HTR-8/SVneo (cell line): Measurements from ENCODE around the gene DLX6.

Source experiments
- DNase-seq: peaks from one replicate; pipeline ENCODE4 v3.0.0; 2011; ENCODE audit warnings: low spot score, mixed read lengths; ENCODE audit not compliant: insufficient read length
- FAIRE-seq: peaks from 2 replicates; lab custom pipeline; 2011; peaks lifted over from hg19 to GRCh38; lab: Jason Lieb, UNC

DLX6 gene

DNA sequence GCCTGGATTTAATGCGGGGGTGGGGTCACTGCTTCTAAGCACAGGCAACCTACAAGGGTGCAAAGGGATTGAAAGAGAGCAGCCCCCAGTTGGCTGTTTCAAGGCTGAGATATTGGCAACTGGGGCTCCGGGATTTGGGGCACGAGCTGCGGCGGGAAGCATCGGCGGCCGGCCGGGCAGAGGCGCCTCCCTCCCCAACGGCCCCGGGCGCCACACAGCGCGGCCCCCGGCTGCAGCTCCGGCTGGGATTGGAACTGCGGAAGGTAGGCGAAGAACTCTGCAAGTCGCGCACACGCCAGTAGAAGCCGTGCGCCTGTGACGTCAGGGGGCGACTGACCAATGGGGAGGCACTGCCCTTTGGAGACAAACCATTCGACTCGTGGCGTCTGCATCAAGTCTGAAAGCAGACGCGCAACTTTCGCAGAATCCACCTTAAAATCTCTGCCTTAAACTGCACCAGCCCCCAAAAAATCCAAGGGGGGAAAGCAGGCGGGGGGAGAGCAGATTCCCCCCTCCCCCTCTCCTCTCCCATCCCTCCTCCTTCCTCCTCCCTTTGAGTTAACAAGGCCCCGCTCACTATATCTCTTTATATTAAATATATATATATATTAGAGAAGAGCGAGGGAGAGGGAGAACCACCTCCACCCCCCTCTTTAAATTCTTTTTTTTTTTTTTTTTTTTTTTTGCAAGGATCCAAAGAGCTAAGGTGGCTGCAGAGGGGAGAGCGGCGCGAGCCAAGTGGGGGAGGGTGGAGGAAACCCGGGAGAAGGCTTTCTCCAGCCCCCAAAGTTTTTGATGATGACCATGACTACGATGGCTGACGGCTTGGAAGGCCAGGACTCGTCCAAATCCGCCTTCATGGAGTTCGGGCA lies at the start of gene DLX6:
DLX6 (plus strand) TSS at position 371 of the 872 bp plus-strand sequence; CDS start at position 796, 425 bp downstream.
- DNase-seq = no peak
- no peak for FAIRE-seq

DNA sequence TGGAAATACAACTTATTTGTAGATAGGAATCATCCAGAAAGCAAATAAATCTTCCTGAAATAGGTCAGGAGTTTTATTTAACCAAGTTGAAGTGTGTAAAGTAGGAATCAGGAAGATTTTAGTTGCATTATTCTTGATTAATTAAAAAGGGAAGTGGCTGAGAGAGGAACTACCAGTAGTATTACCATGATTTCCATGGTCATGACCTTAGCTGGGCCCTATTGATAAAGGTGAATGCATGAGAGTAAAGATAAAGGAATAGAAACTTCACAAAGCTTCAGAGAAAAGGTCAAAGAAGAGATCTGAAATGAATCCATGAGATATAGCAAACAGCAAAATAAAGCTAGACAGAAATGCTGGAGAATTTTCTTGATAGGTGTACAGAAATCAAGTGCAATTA lies 46.2 kb upstream of the DLX6 start:
- DNase-seq = no peak
- FAIRE-seq = no peak

DNA sequence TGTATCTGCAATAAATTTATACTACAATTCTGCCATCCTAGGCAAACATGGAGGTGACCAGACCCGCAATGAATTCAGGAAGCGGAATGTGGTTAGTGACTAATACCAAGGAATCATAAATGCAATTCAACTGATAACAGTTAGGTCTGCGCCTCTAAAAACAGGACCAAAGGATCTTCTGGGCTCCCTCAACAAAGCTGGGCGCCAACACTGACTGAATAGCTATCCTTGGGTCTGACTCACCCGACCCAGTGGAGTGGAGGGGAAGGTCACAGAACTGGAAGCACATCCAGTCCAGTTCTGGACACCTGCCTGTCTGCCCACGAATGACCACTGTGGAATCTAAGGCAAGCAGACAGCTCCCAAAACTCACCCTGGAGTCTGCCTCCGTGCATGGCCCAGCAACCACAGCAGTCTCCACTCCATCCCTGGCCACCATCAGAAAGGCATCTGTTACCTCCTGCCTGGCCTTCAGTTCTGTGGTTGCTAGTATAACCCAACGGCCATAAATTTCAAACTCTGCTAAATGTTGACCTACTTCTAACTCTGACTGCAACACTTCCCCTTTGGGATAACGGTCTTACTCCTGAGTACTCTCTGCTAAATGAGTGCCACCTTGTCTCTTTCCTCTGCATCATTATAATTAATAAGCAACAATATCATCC lies 43.0 kb upstream of the DLX6 start:
- DNase-seq = no peak
- FAIRE-seq = no peak

DNA sequence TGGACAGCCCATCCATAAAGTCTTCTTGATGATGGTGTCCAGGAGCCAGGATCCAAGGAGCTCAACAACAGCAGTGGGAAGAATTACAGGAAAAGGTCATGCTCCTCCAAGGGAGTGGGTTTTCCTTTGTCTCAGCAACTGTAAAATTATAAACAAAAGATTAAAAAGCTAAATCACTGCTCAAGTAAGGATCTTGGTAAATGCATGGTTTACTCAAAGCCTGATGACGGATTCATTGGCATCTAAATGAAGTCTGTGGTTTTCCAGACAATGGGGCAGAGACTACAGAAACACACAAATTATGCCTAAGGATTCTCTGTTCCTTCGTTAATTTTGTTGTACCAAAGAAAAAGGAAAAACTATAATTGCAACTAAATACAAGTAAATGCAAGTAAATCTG lies 36.4 kb upstream of the DLX6 start:
- no peak for FAIRE-seq

DNA sequence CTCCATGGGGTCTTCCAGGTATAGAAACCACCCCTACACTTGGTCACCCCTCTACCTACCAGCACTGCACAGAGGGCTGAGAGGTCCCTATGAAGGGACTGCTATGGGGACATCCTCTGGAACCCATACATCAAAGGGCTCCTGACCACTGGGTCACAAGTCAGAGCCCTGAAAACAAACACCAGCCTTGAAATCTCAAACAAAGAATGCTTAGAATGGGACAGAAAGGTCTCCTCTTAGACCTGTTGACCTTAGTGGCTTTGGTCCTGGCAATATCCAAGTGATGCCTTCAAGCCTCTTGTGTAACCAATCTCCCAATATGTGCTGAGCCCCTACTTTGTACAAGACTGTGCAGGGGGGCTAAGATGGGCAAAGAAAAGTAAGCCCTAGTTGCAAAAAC lies 34.6 kb upstream of the DLX6 start:
- no peak for DNase-seq
- FAIRE-seq = no peak

More for the DNA sequence above, 36.4 kb upstream of the DLX6 start:
- DNase-seq = no peak

DNA sequence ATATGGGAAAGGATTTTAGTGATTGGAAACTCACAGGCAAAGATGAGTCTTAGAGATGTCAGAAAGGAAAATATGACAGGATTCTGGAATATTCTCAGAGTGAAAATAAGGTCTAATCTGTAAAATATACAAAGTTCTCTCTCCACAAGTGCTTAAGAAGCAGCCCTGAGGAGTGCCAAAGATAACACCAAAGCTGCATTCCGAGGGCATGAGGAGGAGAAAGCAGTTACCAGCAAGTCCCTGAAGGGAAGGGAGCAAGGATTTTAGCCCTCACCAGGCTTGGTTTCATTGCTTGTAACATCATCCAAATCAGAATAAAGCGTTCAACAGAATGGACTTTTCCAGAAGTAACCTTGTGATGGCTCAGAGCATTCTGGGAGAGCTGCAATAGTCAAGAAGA lies 31.4 kb upstream of the DLX6 start:
- DNase-seq = no peak
- FAIRE-seq = no peak

DNA sequence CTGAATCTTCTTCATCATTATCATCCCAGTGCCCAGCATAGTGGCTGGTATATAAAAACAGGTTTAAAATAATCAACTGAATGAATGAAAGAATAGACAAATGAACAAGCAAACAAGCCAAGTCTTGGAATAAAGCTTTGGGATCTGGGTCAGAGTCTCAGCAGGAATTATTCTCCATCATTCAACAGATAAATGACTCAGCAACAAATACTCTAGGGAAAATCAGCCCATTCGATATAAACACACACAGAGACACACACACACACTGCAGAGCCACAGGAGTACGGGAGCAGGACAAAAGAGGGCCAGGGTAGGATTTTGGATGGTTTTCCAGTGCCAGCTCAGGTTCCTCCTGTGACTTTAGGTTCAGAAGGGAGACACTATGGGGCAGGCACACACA lies 29.2 kb upstream of the DLX6 start:
- FAIRE-seq (no peak), DNase-seq (no peak)

DNA sequence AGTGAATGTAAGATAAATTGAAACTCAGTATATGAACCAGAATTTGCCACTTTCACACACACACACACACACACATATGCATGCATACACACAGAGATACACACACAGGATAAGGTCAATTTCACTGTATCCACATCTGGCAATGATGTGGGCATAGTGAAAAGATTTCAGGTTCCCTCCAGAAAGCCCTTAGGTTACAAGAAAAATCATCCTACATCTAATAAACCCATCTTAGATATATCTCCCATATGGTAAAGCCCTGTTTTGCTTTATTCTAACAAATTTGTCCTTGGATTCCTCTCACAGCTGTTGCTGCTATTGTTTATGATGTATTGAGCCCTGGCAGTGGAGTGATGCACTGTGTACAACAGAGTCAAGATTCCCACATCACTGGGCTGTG lies 27.9 kb upstream of the DLX6 start:
- no peak for DNase-seq
- no peak for FAIRE-seq

DNA sequence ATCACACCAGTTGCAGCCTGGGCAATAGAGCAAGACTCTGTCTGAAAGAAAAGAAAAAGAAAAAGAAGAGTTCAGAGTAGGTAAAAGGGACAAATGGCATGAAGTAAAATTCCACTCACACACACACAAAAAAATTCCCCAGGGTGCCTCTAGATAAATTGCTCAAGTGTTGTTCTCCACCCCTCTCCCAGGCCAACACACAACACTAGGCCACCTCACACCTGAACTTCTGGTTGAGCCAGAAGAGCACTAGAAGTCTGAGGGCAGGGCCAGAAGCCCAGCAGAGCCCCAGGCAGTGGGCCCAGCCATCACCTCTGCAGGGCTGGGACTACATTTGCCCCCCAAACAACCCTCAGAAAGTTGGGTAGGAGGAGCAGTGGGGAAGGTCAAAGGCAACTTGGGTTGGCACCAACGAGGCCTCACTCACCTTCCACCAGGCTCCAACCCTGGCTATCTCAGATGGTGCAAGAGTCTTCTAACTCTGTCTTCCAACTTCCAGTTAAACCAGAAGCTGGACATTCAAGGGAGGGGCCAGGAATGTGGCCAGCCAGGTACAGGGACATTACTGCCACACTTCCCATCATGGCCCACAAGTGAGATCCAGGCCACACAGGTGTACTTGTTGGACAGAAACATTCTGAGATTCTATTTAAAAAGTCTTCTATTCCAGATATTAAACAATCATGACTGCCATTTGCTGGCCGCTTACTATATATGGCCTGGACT lies 25.6 kb upstream of the DLX6 start:
- no peak for FAIRE-seq
- no peak for DNase-seq

DNA sequence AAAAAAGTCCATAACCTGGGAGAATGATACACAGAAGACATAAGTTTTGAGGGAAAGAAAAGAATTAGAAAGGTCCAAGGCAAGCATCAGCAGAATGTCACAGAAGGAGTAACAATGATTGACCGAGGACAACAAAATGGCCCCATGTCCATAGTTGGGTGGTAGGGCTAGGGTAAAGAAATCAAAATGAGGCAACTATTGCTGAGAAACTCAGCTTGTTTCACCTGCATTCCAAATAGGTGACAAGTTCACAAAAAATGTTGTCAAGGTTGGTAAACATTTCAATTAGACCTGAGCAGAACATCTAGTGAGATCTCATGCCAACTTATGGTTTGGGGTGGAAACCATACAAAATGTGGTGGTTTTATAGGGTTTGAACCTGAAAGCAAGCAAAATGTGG lies 22.8 kb upstream of the DLX6 start:
- FAIRE-seq = no peak
- no peak for DNase-seq

DNA sequence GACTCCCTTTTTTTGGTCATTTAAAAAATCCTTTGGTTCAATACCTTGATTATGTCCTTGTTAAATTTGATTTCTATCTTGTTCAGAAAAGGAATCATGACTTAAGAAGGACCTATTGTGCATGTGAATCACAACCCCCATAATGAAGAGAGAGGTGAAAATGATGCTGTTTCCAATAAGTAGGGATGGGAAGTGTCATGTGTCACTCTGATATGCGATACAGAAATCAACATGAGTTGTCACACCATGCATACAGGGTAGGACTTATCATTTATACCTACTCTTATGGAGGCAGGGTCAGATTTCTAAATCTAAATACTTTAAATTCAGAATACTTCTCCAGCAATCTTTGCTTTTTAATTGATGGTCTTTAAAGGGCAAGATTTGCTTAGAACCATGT lies 19.4 kb upstream of the DLX6 start:
- FAIRE-seq = no peak
- no peak for DNase-seq

DNA sequence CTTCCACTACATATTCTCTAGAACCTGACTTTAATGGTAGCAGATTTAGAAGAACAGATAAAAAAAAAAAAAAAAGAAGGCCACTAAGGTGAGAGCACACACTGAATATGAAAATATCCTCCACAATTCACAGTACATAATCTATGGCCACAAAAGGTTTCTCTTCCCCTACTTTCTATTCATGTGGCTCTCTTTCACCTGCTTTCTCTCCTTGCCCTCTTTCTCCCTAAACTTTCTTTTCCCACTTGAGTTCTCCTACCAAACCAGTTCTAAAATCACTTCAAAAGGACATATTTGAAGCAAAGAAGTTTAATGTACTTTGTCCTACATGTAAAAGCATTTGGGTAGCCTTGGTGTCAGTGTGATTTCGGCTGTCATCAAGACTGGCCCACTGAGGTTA lies 18.5 kb upstream of the DLX6 start:
- FAIRE-seq (no peak), DNase-seq (no peak)

DNA sequence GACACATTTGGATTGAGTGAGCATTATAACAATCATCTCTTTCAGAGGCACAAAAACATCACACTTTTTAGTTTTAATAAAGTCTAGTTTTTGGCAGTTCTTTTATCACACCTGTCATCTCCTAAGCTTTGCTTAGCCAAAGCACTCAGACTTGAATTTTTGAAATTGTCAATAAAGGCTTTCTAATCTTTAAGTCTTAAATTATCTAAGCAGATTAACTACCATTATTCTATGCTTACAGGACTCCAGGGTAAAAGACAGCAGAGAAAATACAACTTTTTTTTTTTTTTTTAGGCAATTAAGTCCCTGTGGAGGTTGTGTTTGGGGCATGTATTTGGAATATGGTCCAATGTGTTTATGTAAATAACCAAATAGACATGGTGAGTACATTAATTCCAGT lies 17.6 kb upstream of the DLX6 start:
- DNase-seq (no peak), FAIRE-seq (no peak)

DNA sequence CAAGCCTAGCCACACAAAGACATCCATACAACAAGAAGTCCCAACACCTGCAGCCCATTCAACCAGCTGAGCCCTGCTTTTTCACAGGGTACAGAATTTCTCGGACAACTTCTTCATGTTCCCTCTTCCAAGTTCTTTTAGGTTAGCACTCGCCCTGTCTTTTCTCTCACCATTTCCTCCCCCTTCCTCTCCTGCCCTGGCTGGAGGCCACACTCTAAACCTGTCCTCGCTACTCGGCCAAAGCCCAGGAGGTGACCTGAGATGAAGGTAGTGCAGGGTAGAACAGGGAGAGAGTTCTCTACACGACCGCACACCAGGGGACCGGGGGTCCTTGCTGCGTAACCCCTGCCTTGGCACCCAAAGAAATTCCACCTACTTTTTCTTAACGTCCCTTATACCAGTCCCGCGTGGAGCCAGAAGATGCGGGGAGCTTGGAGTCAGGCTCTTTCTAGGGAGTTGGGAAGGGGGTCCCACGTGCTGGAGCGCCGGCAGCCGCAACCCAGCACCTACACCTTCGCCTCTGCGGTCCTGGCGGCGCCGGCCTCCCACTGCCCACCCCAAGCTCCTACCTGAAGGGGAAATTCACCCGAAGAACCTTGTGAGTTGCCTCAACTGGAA lies 16.0 kb upstream of the DLX6 start:
- no peak for FAIRE-seq

DNA sequence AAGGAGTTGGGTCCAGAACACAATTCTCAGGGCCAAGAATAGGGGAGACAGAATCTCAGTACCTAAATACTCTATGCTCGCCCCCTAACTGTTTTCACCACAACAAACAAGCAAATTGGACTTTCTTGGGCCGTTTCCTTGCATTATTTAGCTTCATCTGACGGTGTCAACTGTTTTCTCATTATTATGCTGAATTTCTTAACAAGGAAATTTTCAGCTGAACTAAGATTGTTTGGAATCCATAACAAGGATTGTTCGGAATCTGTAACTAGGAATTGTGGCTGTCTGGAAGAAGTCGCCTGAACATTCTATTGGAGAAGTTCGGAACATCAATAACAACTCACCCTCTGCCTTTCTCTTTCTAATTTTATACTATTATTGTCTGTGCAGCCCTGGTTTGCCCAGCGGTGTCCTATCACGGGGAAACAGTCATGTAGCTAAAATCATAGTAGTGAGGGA lies 15.5 kb upstream of the DLX6 start:
- FAIRE-seq (no peak), DNase-seq (no peak)

More for the DNA sequence above, 16.0 kb upstream of the DLX6 start:
- DNase-seq = no peak

DNA sequence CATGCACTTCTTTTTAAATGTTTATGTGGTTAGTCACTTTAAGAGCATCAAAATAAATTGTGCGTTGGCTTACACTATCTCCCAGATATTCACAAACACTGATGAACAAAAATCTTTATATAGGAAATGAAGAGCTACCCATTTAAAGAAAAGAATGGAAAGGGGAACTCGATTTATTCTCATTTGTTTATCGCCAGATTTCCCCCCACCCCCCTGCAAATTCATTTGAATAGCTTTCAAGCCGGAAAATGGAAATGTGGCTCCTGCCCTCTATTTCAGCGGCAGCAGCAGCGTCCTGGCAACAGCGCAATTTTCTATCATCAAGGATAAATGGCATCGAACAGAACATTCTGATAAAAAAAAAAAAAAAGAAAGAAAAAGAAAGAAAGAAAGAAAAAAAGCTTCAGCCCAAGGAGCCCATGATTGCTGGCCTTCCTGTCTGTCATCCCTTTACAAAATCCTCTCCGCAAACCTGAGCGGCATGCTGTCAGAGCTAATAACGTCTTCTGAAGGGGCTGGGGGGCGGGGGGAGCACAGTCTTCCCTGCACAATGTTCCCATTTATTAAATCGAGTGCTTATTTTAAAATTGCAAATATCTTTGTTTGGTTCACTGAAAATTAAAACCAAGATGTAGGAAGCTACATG lies 13.7 kb upstream of the DLX6 start:
- FAIRE-seq (no peak), DNase-seq (no peak)

DNA sequence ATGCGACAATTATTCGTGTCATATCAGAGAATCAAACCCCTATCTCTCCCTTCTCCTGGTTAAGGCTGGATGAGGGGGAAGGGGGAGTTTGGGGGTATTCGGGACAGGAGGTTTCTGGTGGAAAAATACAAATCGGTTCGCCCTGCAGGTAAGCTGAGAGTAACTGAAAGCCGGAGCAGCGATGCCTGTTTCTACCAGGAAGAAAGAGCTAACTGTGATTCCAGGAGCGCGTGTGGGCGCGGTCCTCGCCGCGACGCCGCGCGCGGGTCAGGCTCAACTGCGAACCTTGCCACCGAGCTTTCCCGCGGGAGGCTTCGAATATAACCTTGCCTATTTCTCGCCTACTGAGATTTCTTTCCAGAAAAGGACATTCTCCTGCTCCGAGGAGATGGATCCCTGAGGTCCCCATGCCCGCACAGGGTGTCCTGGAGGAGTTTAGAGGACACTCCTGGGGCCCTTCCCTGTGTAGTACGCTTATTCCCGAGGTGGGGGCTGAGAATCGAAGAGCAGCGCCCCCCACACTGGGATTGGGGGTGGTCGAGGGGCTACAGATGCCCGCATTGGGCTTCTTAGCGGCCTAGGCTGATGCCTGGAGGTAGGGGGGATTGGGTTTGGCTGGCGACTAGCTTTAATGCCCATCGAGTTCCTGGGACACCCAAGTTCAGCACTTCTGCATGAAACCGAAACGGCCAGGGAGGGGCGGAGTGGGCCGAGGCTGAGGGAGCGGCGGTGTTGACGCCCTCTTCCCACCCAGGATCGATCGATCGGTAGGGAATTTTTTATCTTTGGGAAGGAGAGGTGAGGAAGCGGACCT lies 13.0 kb upstream of the DLX6 start:
- DNase-seq = no peak
- no peak for FAIRE-seq

DNA sequence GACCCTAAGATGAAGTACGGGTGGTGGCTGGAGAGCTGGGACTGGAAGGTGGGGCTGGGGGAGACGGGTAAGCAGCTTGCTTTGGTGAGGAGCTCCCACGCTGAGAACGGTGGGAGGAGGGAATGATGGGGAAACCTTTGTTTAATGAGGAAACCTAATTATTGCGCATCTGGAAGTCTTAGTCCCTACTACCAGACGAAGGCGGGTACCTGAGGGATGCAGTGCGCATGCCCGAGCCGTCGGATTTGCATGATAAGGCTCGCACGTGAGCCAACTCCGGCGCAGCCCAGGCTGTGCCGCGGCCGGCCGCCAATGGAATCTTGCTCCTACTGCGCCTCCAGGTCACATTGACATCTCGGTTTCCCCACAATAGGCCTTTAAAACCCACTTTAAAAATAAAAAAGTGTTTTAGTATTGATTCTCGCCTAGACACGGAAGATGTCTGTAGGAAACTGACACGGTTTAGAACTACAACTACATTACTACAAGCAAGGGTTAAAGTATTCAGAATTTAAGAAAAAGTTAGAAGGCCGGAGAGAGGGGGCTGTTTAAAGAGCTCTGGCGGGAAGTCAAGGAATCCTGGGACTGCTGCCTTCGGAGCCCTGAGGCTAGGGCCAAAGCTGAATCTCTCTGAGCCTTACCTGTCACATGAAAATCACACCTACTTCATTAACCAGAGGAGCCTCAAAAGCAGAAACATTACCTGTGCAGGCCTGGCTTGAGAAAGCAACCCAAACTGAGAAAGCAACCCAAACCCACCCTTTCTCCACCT lies 12.1 kb upstream of the DLX6 start:
- FAIRE-seq = no peak
- no peak for DNase-seq
